ENCODE results near the gene WNT9B.

GRCh38 chr17:46809110-46809571 is 42.2 kb upstream of the WNT9B start:
- TF ChIP-seq STAT5A (IDR thresholded peaks at IDR 0.05; ENCODE audit: borderline replicate concordance, low read length) (no peak), SP1 (CRISPR knock-in tag; IDR thresholded peaks at IDR 0.05) (peak; percentile 28; the same call in 1 of the 2 replicates), CTCF (IDR thresholded peaks at IDR 0.05 in 2 of 3, conservative IDR thresholded peaks at IDR 0.05 in 1 of 3; ENCODE audit: insufficient read depth in 2 of 3, low read depth in 1 of 3, low read length in 3 of 3) (no peak), BHLHE40 (IDR thresholded peaks at IDR 0.05; ENCODE audit: low read length) (no peak), ZBED1 (IDR thresholded peaks at IDR 0.05) (no peak), FOXJ3 (CRISPR knock-in tag; IDR thresholded peaks at IDR 0.05) (no peak), MYC (IDR thresholded peaks at IDR 0.05; ENCODE audit: low read depth, low read length) (no peak), MYC (CRISPR knock-in tag; IDR thresholded peaks at IDR 0.05; ENCODE audit: borderline replicate concordance, low read depth) (no peak), THRA (IDR thresholded peaks at IDR 0.05) (no peak), CEBPB (tag; IDR thresholded peaks at IDR 0.05) (no peak), CHD2 (IDR thresholded peaks at IDR 0.05; ENCODE audit: low read depth, low read length) (no peak)

All from K562 (cell line).